Tibial nerve (tissue), 4 donors: ENCODE results near the gene CALM3. TPM values are rescaled to one million over a fixed set of nuclear protein-coding genes. Genes with fewer than 3 reads are reported as not detected.

ENCODE experiments used
- DNase-seq, 2 donors: peaks; one replicate each; pipeline ENCODE4 v3.0.0-alpha.2; 2019; ENCODE audit warnings: low spot score in 2 of 2
- H3K27ac ChIP-seq, 4 donors: fragments of 200-600 bp; sonication (generic) in 3 of 4; one replicate each; pipeline ENCODE4 v1.5.1; 2017 to 2019; ENCODE audit warnings: mild to moderate bottlenecking in 1 of 4
- H3K27me3 ChIP-seq, 2 donors: fragments of 200-600 bp; sonication (generic) in 1 of 2; one replicate each; pipeline versions ENCODE4 v1.5.1 to v1.6.0; 2017 to 2019
- H3K36me3 ChIP-seq, 3 donors: fragments of 200-600 bp; sonication (generic); one replicate each; pipeline ENCODE4 v1.5.1; 2018 to 2019
- H3K4me1 ChIP-seq, 4 donors: fragments of 200-600 bp; sonication (generic) in 3 of 4; one replicate each; pipeline ENCODE4 v1.5.1; 2017 to 2019
- H3K4me3 ChIP-seq, 4 donors: fragments of 200-600 bp; sonication (generic) in 3 of 4; one replicate each; pipeline ENCODE4 v1.5.1; 2017 to 2019; ENCODE audit warnings: mild to moderate bottlenecking in 1 of 4, moderate library complexity in 1 of 4
- H3K9me3 ChIP-seq, 4 donors: fragments of 200-600 bp; sonication (generic) in 3 of 4; one replicate each; pipeline ENCODE4 v1.5.1; 2017 to 2019
- EP300 ChIP-seq, 2 donors: sonication (generic); formaldehyde crosslinking; IDR thresholded peaks; one replicate each; pipeline ENCODE4 v1.6.1; 2017; ENCODE audit warnings: antibody characterized with exemption in 2 of 2, mild to moderate bottlenecking in 1 of 2
- POLR2A ChIP-seq, 2 donors: fragments of 450-650 bp; IDR thresholded peaks; one replicate each; pipeline ENCODE4 v1.6.1; 2017; ENCODE audit warnings: antibody characterized with exemption in 2 of 2, mild to moderate bottlenecking in 2 of 2, moderate library complexity in 2 of 2
- WGBS, 2 donors: methylation state at CpG; one replicate each; pipeline ENCODE4 v1.1.5; 2018; 5-methylcytosine and 5-hydroxymethylcytosine counted together
- total RNA-seq, 4 donors: library from RNA; depleted of rRNA; stranded (reverse); fragments of >200 nt; gene quantifications; one replicate each; pipeline ENCODE4 v1.1.0, GENCODE V29; 2016
- TF ChIP-seq, protein P1 (sequence below), 5 experiments: fragments of 200-600 bp in 3 of 5; fragments of 450-650 bp in 2 of 5; sonication (generic) in 3 of 5; IDR thresholded peaks; one replicate each; pipeline ENCODE4 v1.5.1; 2016 to 2019; ENCODE audit warnings: antibody characterized with exemption in 5 of 5, mild to moderate bottlenecking in 3 of 5, moderate library complexity in 2 of 5

The CALM3 gene
- total RNA-seq, 4 donors from 2014 or later: 123 to 167 (median 137) TPM

DNA sequence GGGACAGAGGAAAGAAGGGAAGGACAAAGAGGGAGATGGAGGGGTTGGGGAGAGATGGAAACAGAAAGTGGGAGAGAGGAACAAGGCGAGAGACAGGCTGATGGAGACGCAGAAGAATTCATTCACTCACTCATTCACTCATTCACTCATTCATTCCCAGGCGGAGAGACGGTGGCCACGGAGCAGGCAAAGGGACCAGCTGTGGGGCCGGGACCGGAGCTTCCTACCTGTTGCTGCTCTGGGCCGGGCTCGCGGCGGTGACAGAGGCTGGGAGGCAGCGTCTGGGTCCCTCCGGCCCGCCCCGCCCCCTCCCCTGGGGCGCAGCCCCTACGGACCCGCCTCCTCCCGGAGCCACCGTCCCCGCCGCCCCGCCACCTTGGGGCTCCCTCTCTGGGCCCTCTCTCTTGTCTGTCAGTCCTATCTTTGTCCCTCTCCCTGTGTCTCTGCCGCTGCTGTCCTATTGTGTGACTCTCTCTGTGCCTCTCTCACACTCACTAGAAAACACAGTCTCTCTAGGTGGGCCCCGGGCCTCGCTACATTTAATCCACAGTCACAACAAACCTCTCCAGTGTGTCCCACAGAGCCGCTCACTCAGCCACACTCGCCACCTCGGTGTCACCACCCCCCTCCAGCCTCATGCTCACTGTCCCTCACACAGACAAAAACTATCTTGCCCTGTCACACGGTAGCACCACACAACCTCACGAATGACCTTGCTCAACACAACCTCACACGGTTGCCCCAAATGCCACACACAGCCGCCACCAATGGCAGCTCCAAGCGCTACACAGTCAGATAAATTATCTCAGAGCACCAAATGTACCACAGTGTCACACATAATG lies 35.0 kb downstream of the CALM3 start, which contains the start of gene GNG8:
TSS of gene GNG8 (minus strand) at position 283 of the 842 bp plus-strand sequence. CDS start 1,520 bp downstream, outside the sequence.
- 36 to 40% methylated on average over 27 to 33 of the region's 34 CpGs for WGBS, 2 donors
- TF ChIP-seq POLR2A (IDR thresholded peaks at IDR 0.05) (no peak), EP300 (IDR thresholded peaks at IDR 0.05) (no peak)
- TF ChIP-seq, protein P1, sequence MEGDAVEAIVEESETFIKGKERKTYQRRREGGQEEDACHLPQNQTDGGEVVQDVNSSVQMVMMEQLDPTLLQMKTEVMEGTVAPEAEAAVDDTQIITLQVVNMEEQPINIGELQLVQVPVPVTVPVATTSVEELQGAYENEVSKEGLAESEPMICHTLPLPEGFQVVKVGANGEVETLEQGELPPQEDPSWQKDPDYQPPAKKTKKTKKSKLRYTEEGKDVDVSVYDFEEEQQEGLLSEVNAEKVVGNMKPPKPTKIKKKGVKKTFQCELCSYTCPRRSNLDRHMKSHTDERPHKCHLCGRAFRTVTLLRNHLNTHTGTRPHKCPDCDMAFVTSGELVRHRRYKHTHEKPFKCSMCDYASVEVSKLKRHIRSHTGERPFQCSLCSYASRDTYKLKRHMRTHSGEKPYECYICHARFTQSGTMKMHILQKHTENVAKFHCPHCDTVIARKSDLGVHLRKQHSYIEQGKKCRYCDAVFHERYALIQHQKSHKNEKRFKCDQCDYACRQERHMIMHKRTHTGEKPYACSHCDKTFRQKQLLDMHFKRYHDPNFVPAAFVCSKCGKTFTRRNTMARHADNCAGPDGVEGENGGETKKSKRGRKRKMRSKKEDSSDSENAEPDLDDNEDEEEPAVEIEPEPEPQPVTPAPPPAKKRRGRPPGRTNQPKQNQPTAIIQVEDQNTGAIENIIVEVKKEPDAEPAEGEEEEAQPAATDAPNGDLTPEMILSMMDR (IDR thresholded peaks at IDR 0.05): no peak
- Histone ChIP-seq H3K4me3 (no peak within 1 kb of the TSS), H3K27ac (peak within 1 kb of the TSS in 2 of 4 donors; percentile 24 to 50), H3K4me1 (peaks cover 0 to 59% (median 29%) of the 10 kb centered on the region in 4 donors), H3K27me3 (peaks cover 0 to 9% of the 10 kb centered on the region in 2 donors), H3K9me3 (no peaks in the 10 kb centered on the region), H3K36me3 (no peaks in the 10 kb centered on the region)
- DNase-seq: no peak

GRCh38 chr19:46637224-46637623 lies 36.1 kb downstream of the CALM3 start:
- Histone ChIP-seq H3K9me3 (no peaks in the 10 kb centered on the region), H3K27me3 (peaks cover 0 to 9% of the 10 kb centered on the region in 2 donors), H3K4me1 (peaks cover 0 to 53% (median 29%) of the 10 kb centered on the region in 4 donors), H3K4me3 (no peak overlapping the region), H3K27ac (no peak overlapping the region), H3K36me3 (no peaks in the 10 kb centered on the region)
- no peak for TF ChIP-seq EP300 (IDR thresholded peaks at IDR 0.05)
- TF ChIP-seq POLR2A (IDR thresholded peaks at IDR 0.05): no peak
- TF ChIP-seq, protein P1 (IDR thresholded peaks at IDR 0.05): no peak
- no peak for DNase-seq
- 83% methylated on average over 14 of the region's 14 CpGs for WGBS, 2 donors

DNA sequence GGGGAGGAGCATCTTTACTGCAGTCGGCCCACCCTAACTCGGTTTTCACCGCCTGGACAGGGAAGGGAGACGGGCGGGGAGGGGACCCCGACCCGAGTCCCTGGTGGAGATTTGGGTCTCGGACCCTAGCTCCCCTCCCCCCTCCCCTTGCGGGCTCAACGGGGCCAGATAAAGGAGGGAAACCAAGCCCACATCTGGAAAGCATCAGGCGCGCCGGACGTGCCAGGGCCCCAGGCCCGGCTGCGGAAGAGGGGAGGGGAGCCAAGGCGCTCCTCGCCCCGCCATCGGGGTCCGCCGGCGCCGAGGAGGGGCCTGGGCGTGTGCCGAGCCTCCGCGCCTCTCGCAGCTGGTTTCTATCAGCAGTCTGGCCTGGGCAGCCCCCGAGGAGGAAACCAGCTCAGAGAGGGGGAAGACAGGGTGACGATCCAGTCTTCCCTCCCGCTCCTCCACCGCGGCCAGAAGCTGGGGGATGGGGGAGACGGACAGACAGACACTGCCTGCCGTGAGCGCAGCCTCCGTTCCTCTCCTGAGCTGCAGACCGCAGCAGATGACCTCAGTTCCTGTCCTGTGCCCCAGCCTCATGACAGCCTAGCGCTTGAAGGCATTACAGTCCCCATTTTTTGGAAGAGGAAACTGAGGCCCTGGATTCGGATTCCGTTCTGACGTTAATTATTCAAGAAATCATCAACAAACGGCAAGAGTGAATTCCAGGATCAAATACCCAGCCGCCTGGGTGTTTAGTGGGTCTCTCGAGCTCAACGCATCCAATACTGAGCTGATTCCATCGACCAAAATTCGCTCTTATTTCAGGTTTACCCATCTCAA lies 38.4 kb downstream of the CALM3 start:
- DNase-seq: no peak
- Histone ChIP-seq H3K9me3 (no peaks in the 10 kb centered on the region), H3K4me1 (peaks cover 0 to 41% (median 16%) of the 10 kb centered on the region in 4 donors), H3K27ac (peak overlapping the region; percentile 26 to 85 (median 67)), H3K4me3 (peak overlapping the region; percentile 27 to 49 (median 34)), H3K27me3 (peaks cover 0 to 7% of the 10 kb centered on the region in 2 donors), H3K36me3 (no peaks in the 10 kb centered on the region)
- 10% methylated on average over 38 to 47 of the region's 49 CpGs for WGBS, 2 donors
- TF ChIP-seq, protein P1 (IDR thresholded peaks at IDR 0.05): no peak
- no peak for TF ChIP-seq EP300 (IDR thresholded peaks at IDR 0.05)
- TF ChIP-seq POLR2A (IDR thresholded peaks at IDR 0.05): no peak

GRCh38 chr19:46640656-46641055 lies 39.5 kb downstream of the CALM3 start:
- Histone ChIP-seq H3K36me3 (no peaks in the 10 kb centered on the region), H3K27me3 (no peaks in the 10 kb centered on the region), H3K4me3 (no peak overlapping the region), H3K4me1 (peaks cover 0 to 44% (median 12%) of the 10 kb centered on the region in 4 donors), H3K27ac (no peak overlapping the region), H3K9me3 (no peaks in the 10 kb centered on the region)
- no peak for DNase-seq
- WGBS, 2 donors: 88 to 95% methylated on average over 2 of the region's 2 CpGs
- TF ChIP-seq EP300 (IDR thresholded peaks at IDR 0.05) (no peak), POLR2A (IDR thresholded peaks at IDR 0.05) (no peak)
- TF ChIP-seq, protein P1 (IDR thresholded peaks at IDR 0.05): no peak
